PC-3 (cell line): ENCODE results near the gene GNAS. TPM values are rescaled to one million over a fixed set of nuclear protein-coding genes. Genes with fewer than 3 reads are reported as not detected.
A peak's percentile ranks its signal among the peaks of the same experiment; 100 is the strongest.

Experiments used
- ATAC-seq: fragments of 200-7000 bp; cut with Tn5 transposase; 2 replicates; pipeline ENCODE4 v1.9.1; 2020; ENCODE audit warnings: mild to moderate bottlenecking, moderate library complexity
- BruUV-seq: library from RNA; stranded (reverse); fragments of 400-500 nt; replicated peaks from 2 replicates; lab custom pipeline; 2021; lab: Mats Ljungman, UMichigan
- CTCF ChIA-PET: fragments of 300-600 bp; sonication (Branson Sonifier 250); formaldehyde crosslinking; loops from one replicate; lab custom pipeline; 2022; ENCODE audit warnings: antibody characterized with exemption; lab: Charles Lee
- POLR2A ChIA-PET: fragments of 300-600 bp; sonication (Branson Sonifier 250); formaldehyde crosslinking; loops from one replicate; lab custom pipeline; 2022; ENCODE audit warnings: antibody characterized with exemption; ENCODE audit not compliant: unreplicated experiment; lab: Charles Lee
- DNase-seq: peaks from one replicate; pipeline ENCODE4 v3.0.0-alpha.2; 2015
- H2AFZ ChIP-seq: fragments of 300-600 bp; sonication (generic); 2 replicates; pipeline ENCODE4 v1.6.0; 2016; ENCODE audit warnings: antibody characterized with exemption, low read length
- H3F3A ChIP-seq: fragments of 300-600 bp; sonication (generic); one replicate; pipeline ENCODE4 v1.6.0; 2017; ENCODE audit warnings: antibody characterized with exemption, low read length, control low read depth, mild to moderate bottlenecking; ENCODE audit not compliant: unreplicated experiment
- H3K27ac ChIP-seq: fragments of 300-600 bp; sonication (generic); 2 replicates; pipeline ENCODE4 v1.5.1; 2016; ENCODE audit warnings: mild to moderate bottlenecking, low read length
- H3K27me3 ChIP-seq: fragments of 300-600 bp; sonication (generic); 2 replicates; pipeline ENCODE4 v1.6.1; 2016; ENCODE audit warnings: low read length, mixed read lengths
- H3K36me3 ChIP-seq: fragments of 300-600 bp; sonication (generic); 2 replicates; pipeline ENCODE4 v1.6.1; 2016; ENCODE audit warnings: low read depth, mixed run types, low read length, mixed read lengths
- H3K4me1 ChIP-seq: fragments of 300-600 bp; sonication (generic); 2 replicates; pipeline ENCODE4 v1.5.1; 2016; ENCODE audit warnings: low read length; ENCODE audit not compliant: insufficient read depth
- H3K4me2 ChIP-seq: fragments of 300-600 bp; sonication (generic); 2 replicates; pipeline ENCODE4 v1.6.0; 2016; ENCODE audit warnings: low read length
- H3K4me3 ChIP-seq: fragments of 300-600 bp; sonication (generic); 2 replicates; pipeline ENCODE4 v1.5.1; 2016; ENCODE audit warnings: mild to moderate bottlenecking, low read length, mixed read lengths
- H3K79me2 ChIP-seq: fragments of 300-600 bp; sonication (generic); 2 replicates; pipeline ENCODE4 v1.6.1; 2017; ENCODE audit warnings: low read length, mixed read lengths
- H3K9ac ChIP-seq: fragments of 300-600 bp; sonication (generic); 2 replicates; pipeline ENCODE4 v1.6.0; 2016; ENCODE audit warnings: mild to moderate bottlenecking, low read length
- H3K9me2 ChIP-seq: fragments of 300-600 bp; sonication (generic); replicated peaks from 2 replicates; pipeline ENCODE4 v1.6.1; 2016; ENCODE audit warnings: mixed run types, low read length, mixed read lengths
- H3K9me3 ChIP-seq: fragments of 300-600 bp; sonication (generic); 2 replicates; pipeline ENCODE4 v1.6.1; 2016; ENCODE audit warnings: low read length, mixed read lengths
- H4K20me1 ChIP-seq: fragments of 300-600 bp; sonication (generic); 2 replicates; pipeline ENCODE4 v1.6.1; 2016; ENCODE audit warnings: low read length, mixed read lengths
- EZH2 ChIP-seq: fragments of 300-600 bp; sonication (generic); IDR thresholded peaks from one replicate; pipeline ENCODE4 v1.6.1; 2017; ENCODE audit warnings: antibody characterized with exemption, mild to moderate bottlenecking, low read length; ENCODE audit not compliant: unreplicated experiment
- EZH2phosphoT487 ChIP-seq: fragments of 300-600 bp; sonication (generic); IDR thresholded peaks from 2 replicates; pipeline ENCODE4 v1.6.1; 2018; ENCODE audit warnings: mild to moderate bottlenecking, antibody characterized with exemption, low read length, borderline replicate concordance
- intact Hi-C: fragments of 100-400 bp; cut with micrococcal nuclease; formaldehyde crosslinking; loops from 2 replicates; pipeline ENCODE4 v1.9.0; 2023
- total RNA-seq: library from RNA; depleted of rRNA; stranded (reverse); fragments of >200 nt; gene quantifications from 2 replicates; pipeline ENCODE4 v1.2.3, GENCODE V29; 2014
- TF ChIP-seq, protein P1 (sequence below): fragments of 300-600 bp; sonication (generic); conservative IDR thresholded peaks from 2 replicates; pipeline ENCODE4 v1.5.1; 2017; ENCODE audit warnings: antibody characterized with exemption, low read depth, mild to moderate bottlenecking, low read length

The GNAS gene
- total RNA-seq, 1 experiment from 2014 or later, result 694 TPM

DNA sequence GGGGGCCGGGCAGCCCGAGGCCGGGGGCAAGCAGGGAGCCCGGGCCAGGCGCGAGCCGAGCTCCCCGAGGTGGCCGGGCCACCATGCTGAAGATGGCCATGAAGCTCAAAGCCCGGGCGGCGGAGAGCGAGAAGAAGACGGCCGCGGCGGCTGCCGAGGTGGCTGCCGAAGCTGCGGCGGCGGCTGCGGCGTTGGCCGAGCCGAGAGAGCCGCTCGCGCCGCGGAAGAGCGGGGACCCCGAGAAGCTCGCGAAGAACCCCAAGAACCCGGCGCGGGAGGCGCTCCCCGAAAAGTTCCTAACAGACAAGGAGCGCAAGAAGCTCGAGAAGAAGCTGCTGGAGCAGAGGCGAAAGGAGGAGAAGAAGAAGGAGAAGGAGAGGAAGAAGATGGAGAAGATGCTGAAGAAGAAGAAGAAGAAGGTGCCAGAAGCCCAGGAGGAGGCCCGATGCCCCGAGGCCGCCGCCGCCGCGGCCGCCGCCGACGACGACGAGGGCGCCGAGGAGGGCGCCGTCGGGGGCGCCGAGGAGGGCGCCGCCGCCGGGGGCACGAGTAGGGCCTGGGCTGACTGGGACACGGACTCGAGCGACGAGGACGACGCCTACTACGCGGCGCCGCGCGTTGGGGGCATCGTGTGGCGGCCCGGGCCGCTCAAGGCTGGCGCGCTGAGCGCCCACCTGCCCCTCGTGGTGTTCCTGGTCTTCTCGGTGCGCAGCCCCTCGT, 37.4 kb downstream of the GNAS start:
- H3K9ac ChIP-seq, result peak overlapping the region; percentile 46; the same call in 1 of the 2 replicates
- H3K79me2 ChIP-seq, result peaks cover 45% of the 10 kb centered on the region
- H3K27ac ChIP-seq, result no peak overlapping the region
- TF ChIP-seq EZH2 (no peak), EZH2phosphoT487 (no peak)
- TF ChIP-seq, protein P1, sequence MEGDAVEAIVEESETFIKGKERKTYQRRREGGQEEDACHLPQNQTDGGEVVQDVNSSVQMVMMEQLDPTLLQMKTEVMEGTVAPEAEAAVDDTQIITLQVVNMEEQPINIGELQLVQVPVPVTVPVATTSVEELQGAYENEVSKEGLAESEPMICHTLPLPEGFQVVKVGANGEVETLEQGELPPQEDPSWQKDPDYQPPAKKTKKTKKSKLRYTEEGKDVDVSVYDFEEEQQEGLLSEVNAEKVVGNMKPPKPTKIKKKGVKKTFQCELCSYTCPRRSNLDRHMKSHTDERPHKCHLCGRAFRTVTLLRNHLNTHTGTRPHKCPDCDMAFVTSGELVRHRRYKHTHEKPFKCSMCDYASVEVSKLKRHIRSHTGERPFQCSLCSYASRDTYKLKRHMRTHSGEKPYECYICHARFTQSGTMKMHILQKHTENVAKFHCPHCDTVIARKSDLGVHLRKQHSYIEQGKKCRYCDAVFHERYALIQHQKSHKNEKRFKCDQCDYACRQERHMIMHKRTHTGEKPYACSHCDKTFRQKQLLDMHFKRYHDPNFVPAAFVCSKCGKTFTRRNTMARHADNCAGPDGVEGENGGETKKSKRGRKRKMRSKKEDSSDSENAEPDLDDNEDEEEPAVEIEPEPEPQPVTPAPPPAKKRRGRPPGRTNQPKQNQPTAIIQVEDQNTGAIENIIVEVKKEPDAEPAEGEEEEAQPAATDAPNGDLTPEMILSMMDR, result no peak
- H3K9me2 ChIP-seq, result no peaks in the 10 kb centered on the region
- peak overlapping the region; percentile 93 for H3K4me2 ChIP-seq
- no peaks in the 10 kb centered on the region for H3F3A ChIP-seq
- no peaks in the 10 kb centered on the region for H3K27me3 ChIP-seq
- H2AFZ ChIP-seq, result peak overlapping the region; percentile 77
- ATAC-seq (no peak), DNase-seq (no peak)
- H3K4me1 ChIP-seq, result peaks cover 36% of the 10 kb centered on the region
- H3K4me3 ChIP-seq, result peak overlapping the region; percentile 71
- ChIA-PET CTCF (no interaction called here), POLR2A (no interaction called here)
- intact Hi-C loops, result loop anchor here (2.0 to 5.0 kb wide), 4 partner anchors 19 to 238 kb away; partner anchors contain the start of genes ATP5F1E, NELFCD and STX16
- no TSS peak for BruUV-seq
- H4K20me1 ChIP-seq, result peaks cover 18% of the 10 kb centered on the region
- no peaks in the 10 kb centered on the region for H3K36me3 ChIP-seq
- H3K9me3 ChIP-seq, result no peaks in the 10 kb centered on the region

DNA sequence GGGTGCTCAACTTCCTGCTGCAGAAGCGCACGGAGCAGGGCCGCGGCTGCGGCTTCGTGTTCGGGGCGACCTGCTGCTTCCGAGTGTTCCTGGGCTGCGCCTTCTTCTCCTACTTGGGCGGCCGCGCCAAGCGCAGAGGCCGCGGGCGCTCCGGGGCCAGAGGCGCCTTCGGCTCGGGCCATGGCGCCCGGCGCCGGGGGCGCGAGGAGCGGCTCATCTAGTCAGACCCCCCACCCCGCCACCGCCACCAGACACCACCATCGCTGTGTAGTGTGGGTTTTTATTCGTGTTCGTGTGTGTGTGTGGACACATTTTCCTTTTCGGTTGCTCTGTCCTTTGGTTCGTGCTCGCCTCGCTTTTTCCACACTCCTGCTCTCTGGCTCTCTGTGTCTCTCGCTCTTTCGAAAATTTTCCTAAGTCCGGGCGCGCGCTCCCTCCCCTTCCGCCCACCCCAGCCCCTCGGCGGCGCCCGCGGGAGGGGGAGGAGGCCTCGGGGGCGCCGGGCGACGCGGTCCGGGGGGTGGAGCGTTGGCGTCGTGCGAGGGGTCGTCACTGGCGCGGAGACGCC, 38.1 kb downstream of the GNAS start:
- no TSS peak for BruUV-seq
- Histone ChIP-seq H3K9ac (peak overlapping the region; percentile 46), H3K9me3 (no peaks in the 10 kb centered on the region), H3K27me3 (no peaks in the 10 kb centered on the region), H3K79me2 (peaks cover 51% of the 10 kb centered on the region), H3K4me2 (peak overlapping the region; percentile 93), H4K20me1 (peaks cover 24% of the 10 kb centered on the region), H3F3A (no peaks in the 10 kb centered on the region), H3K9me2 (no peaks in the 10 kb centered on the region), H3K36me3 (peaks cover 3% of the 10 kb centered on the region; the same call in 1 of the 2 replicates), H2AFZ (peak overlapping the region; percentile 77), H3K4me1 (peaks cover 42% of the 10 kb centered on the region), H3K27ac (0 out of 2 replicates have a peak overlapping the region, but pooled peaks have one; percentile 5), H3K4me3 (peak overlapping the region; percentile 71)
- ChIA-PET POLR2A (interaction anchor here (1.1 kb wide), 1 partner anchor 152 kb away, joined by 4 read pairs; the partner anchor contains the start of gene PRELID3B), CTCF (no interaction called here)
- DNase-seq, result peak; percentile 71
- TF ChIP-seq, protein P1, result no peak
- TF ChIP-seq EZH2phosphoT487, result no peak
- peak; percentile 20 for ATAC-seq
- intact Hi-C loops, result loop anchor here (2.0 to 5.0 kb wide), 3 partner anchors 20 to 142 kb away; partner anchors contain the start of genes ATP5F1E and NELFCD
